GM23248 (cell line): ENCODE measurements around the gene SOX6. TPM values are rescaled to one million over a fixed set of nuclear protein-coding genes. Genes with fewer than 3 reads are reported as not detected.

Experiments used
- DNase-seq: peaks from one replicate; pipeline ENCODE4 v3.0.0-alpha.2; 2015
- H2AFZ ChIP-seq: fragments of 200-600 bp; sonication (generic); 2 replicates; pipeline ENCODE4 v1.6.1; 2016; ENCODE audit warnings: antibody characterized with exemption
- H3F3A ChIP-seq: fragments of 200-600 bp; sonication (generic); 2 replicates; pipeline ENCODE4 v1.6.1; 2016; ENCODE audit warnings: mild to moderate bottlenecking, antibody characterized with exemption, mixed run types; ENCODE audit not compliant: insufficient read depth
- H3K27ac ChIP-seq: fragments of 200-600 bp; sonication (generic); 2 replicates; pipeline ENCODE4 v1.5.1; 2016; ENCODE audit warnings: mild to moderate bottlenecking
- H3K27me3 ChIP-seq: fragments of 200-600 bp; sonication (generic); replicated peaks from 2 replicates; pipeline ENCODE4 v1.6.1; 2016; ENCODE audit warnings: mild to moderate bottlenecking; ENCODE audit not compliant: insufficient read depth
- H3K36me3 ChIP-seq: fragments of 200-600 bp; sonication (generic); 2 replicates; pipeline ENCODE4 v1.6.1; 2016; ENCODE audit warnings: low read depth, mild to moderate bottlenecking
- H3K4me1 ChIP-seq: fragments of 200-600 bp; sonication (generic); 2 replicates; pipeline ENCODE4 v1.6.1; 2016; ENCODE audit warnings: mild to moderate bottlenecking; ENCODE audit not compliant: insufficient read depth
- H3K4me2 ChIP-seq: fragments of 200-600 bp; sonication (generic); one replicate; pipeline ENCODE4 v1.6.1; 2016; ENCODE audit warnings: mild to moderate bottlenecking; ENCODE audit not compliant: unreplicated experiment
- H3K4me3 ChIP-seq: fragments of 200-600 bp; sonication (generic); 2 replicates; pipeline ENCODE4 v1.5.1; 2016; ENCODE audit warnings: mild to moderate bottlenecking
- H3K79me2 ChIP-seq: fragments of 200-600 bp; sonication (generic); 2 replicates; pipeline ENCODE4 v1.6.1; 2016; ENCODE audit warnings: mild to moderate bottlenecking; ENCODE audit not compliant: insufficient read depth
- H3K9ac ChIP-seq: fragments of 200-600 bp; sonication (generic); 2 replicates; pipeline ENCODE4 v1.6.1; 2016; ENCODE audit warnings: mild to moderate bottlenecking
- H3K9me2 ChIP-seq: fragments of 200-600 bp; sonication (generic); 2 replicates; pipeline ENCODE4 v1.6.1; 2016; ENCODE audit warnings: mixed run types, mild to moderate bottlenecking, moderate library complexity; ENCODE audit not compliant: insufficient read depth
- H3K9me3 ChIP-seq: fragments of 200-600 bp; sonication (generic); one replicate; pipeline ENCODE4 v1.6.1; 2017; ENCODE audit warnings: low read depth
- H4K20me1 ChIP-seq: fragments of 200-600 bp; sonication (generic); 2 replicates; pipeline ENCODE4 v1.6.0; 2016; ENCODE audit not compliant: insufficient read depth
- EZH2phosphoT487 ChIP-seq: fragments of 200-600 bp; sonication (generic); IDR thresholded peaks from 2 replicates; pipeline ENCODE4 v1.6.1; 2018; ENCODE audit warnings: antibody characterized with exemption, moderate library complexity, mild to moderate bottlenecking, low read depth; ENCODE audit not compliant: insufficient read depth
- WGBS, 2 experiments: methylation state at CpG; one replicate each; pipeline ENCODE4 v1.1.6; 2015 to 2017; ENCODE audit warnings: low lambda C conversion rate in 2 of 2, low coverage in 1 of 2; ENCODE audit errors: missing lambda C conversion rate in 2 of 2; 5-methylcytosine and 5-hydroxymethylcytosine counted together
- in situ Hi-C: fragments of 300-500 bp; cut with MboI; formaldehyde crosslinking; loops from 2 replicates; pipeline ENCODE4 v1.15.0; 2020
- polyA plus RNA-seq: library from polyadenylated mRNA; unstranded; fragments of >200 nt; fragmentation: Nextera tagmentation; extraction: Ambion mirVana; gene quantifications from 2 replicates; pipeline ENCODE4 v1.2.1, GENCODE V29; 2016
- total RNA-seq: library from RNA; depleted of rRNA; stranded (reverse); fragments of >200 nt; shearing (Covaris generic); gene quantifications from 2 replicates; pipeline ENCODE4 v1.2.3, GENCODE V29; 2014

The SOX6 gene
- total and polyA plus RNA-seq, 2 experiments from 2014 or later, result under 0.01 to 0.49 TPM

DNA sequence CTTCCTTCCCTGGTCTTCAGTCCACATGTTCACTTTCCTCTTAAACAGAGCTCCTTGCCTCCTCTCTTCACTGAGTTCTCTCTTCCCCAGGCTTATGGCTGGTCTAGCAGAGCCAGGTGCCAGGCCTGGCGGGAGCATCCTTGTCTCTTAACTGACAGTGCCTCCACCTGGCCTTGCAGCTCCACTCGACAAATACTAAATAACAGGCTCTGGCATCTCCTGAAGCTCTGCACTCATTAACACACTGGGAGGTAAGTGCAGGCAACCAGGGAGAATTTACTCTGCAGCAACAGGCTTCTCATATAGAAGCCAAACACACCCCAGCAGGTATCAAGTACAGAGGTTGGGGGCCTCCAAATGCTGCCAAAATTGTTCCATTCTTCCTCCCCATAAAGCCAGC lies 438.1 kb downstream of the SOX6 start:
- no peaks in the 10 kb centered on the region for H4K20me1 ChIP-seq
- no peak for DNase-seq
- TF ChIP-seq EZH2phosphoT487, result no peak
- no peak overlapping the region for H3K4me2 ChIP-seq
- no peaks in the 10 kb centered on the region for H3F3A ChIP-seq
- H3K79me2 ChIP-seq, result no peaks in the 10 kb centered on the region
- H3K9me2 ChIP-seq, result no peaks in the 10 kb centered on the region
- H3K4me3 ChIP-seq, result no peak overlapping the region
- no peaks in the 10 kb centered on the region for H3K4me1 ChIP-seq
- no peaks in the 10 kb centered on the region; the same call in 1 of the 2 replicates for H3K27me3 ChIP-seq
- in situ Hi-C loops, result no loop called here
- WGBS, 2 experiments, result 23 to 66% methylated on average over 2 of the region's 2 CpGs
- no peaks in the 10 kb centered on the region for H3K36me3 ChIP-seq
- no peak overlapping the region for H3K9ac ChIP-seq
- H3K9me3 ChIP-seq, result no peaks in the 10 kb centered on the region
- no peak overlapping the region for H2AFZ ChIP-seq
- no peak overlapping the region for H3K27ac ChIP-seq
